Tibial nerve (tissue), 4 donors: ENCODE data around the gene SIPA1L3. TPM values are rescaled to one million over a fixed set of nuclear protein-coding genes. Genes with fewer than 3 reads are reported as not detected.

Source experiments
- DNase-seq, 2 donors: peaks; one replicate each; pipeline ENCODE4 v3.0.0-alpha.2; 2019; ENCODE audit warnings: low spot score in 2 of 2
- H3K27ac ChIP-seq, 4 donors: fragments of 200-600 bp; sonication (generic) in 3 of 4; one replicate each; pipeline ENCODE4 v1.5.1; 2017 to 2019; ENCODE audit warnings: mild to moderate bottlenecking in 1 of 4
- H3K27me3 ChIP-seq, 2 donors: fragments of 200-600 bp; sonication (generic) in 1 of 2; one replicate each; pipeline versions ENCODE4 v1.5.1 to v1.6.0; 2017 to 2019
- H3K36me3 ChIP-seq, 3 donors: fragments of 200-600 bp; sonication (generic); one replicate each; pipeline ENCODE4 v1.5.1; 2018 to 2019
- H3K4me1 ChIP-seq, 4 donors: fragments of 200-600 bp; sonication (generic) in 3 of 4; one replicate each; pipeline ENCODE4 v1.5.1; 2017 to 2019
- H3K4me3 ChIP-seq, 4 donors: fragments of 200-600 bp; sonication (generic) in 3 of 4; one replicate each; pipeline ENCODE4 v1.5.1; 2017 to 2019; ENCODE audit warnings: mild to moderate bottlenecking in 1 of 4, moderate library complexity in 1 of 4
- H3K9me3 ChIP-seq, 4 donors: fragments of 200-600 bp; sonication (generic) in 3 of 4; one replicate each; pipeline ENCODE4 v1.5.1; 2017 to 2019
- EP300 ChIP-seq, 2 donors: sonication (generic); formaldehyde crosslinking; IDR thresholded peaks; one replicate each; pipeline ENCODE4 v1.6.1; 2017; ENCODE audit warnings: antibody characterized with exemption in 2 of 2, mild to moderate bottlenecking in 1 of 2
- POLR2A ChIP-seq, 2 donors: fragments of 450-650 bp; IDR thresholded peaks; one replicate each; pipeline ENCODE4 v1.6.1; 2017; ENCODE audit warnings: antibody characterized with exemption in 2 of 2, mild to moderate bottlenecking in 2 of 2, moderate library complexity in 2 of 2
- WGBS, 2 donors: methylation state at CpG; one replicate each; pipeline ENCODE4 v1.1.5; 2018; 5-methylcytosine and 5-hydroxymethylcytosine counted together
- total RNA-seq, 4 donors: library from RNA; depleted of rRNA; stranded (reverse); fragments of >200 nt; gene quantifications; one replicate each; pipeline ENCODE4 v1.1.0, GENCODE V29; 2016
- TF ChIP-seq, protein P1 (sequence below), 5 experiments: fragments of 200-600 bp in 3 of 5; fragments of 450-650 bp in 2 of 5; sonication (generic) in 3 of 5; IDR thresholded peaks; one replicate each; pipeline ENCODE4 v1.5.1; 2016 to 2019; ENCODE audit warnings: antibody characterized with exemption in 5 of 5, mild to moderate bottlenecking in 3 of 5, moderate library complexity in 2 of 5

SIPA1L3 gene
- total RNA-seq, 4 donors from 2014 or later = 8.3 to 43.9 (median 17.0) TPM

DNA sequence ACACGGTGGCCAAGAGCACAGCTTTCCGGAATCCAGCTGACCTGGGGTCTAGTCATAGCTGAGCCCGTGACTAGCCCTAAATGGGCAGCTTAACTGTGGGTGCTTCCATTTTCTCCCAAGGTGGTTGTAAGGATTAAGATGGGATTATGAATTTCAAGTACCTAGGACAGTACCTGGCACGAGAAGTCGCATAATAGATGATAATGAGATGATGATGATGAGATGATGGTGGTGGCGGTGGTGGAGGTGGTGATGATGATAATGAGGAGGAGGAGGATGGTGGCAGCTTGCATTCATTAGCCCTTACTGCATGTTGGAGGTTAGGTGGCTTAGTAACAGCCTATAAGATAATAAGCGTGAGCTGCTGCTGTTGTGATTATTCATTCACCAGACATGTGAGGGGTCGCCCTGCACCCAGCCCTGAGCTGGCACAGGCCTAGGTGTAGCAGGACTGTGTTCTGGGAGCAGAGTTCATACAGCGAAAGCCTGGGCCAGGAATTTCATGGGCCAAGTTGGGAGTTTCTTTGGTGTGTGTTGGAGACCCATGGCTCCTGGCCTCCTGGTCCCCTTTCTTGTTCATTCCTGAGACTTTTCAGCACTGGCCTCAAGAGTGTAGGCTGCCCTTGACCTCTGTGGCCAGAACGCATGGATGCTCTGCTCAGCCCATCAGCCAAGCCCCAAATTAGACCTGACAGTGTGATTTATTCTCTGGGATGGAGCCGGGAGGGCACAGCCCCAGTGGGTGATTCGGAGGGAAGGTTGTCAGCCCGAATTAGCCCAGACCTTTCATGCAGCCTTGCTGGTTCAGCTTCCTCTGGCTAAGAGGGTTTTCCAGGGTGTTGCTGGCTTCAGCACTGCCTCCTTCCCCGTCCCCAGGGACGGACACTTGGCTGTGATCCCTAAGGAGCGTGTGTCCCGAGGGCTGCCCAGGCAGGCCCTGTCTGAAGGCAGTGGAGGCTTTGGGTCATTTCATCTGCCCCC, 128.8 kb downstream of the SIPA1L3 start:
- no peak overlapping the region for H3K27ac ChIP-seq
- peaks cover 0 to 29% (median 6%) of the 10 kb centered on the region in 4 donors for H3K4me1 ChIP-seq
- no peak overlapping the region for H3K4me3 ChIP-seq
- TF ChIP-seq POLR2A (IDR thresholded peaks at IDR 0.05) = no peak
- no peak for TF ChIP-seq EP300 (IDR thresholded peaks at IDR 0.05)
- TF ChIP-seq, protein P1, sequence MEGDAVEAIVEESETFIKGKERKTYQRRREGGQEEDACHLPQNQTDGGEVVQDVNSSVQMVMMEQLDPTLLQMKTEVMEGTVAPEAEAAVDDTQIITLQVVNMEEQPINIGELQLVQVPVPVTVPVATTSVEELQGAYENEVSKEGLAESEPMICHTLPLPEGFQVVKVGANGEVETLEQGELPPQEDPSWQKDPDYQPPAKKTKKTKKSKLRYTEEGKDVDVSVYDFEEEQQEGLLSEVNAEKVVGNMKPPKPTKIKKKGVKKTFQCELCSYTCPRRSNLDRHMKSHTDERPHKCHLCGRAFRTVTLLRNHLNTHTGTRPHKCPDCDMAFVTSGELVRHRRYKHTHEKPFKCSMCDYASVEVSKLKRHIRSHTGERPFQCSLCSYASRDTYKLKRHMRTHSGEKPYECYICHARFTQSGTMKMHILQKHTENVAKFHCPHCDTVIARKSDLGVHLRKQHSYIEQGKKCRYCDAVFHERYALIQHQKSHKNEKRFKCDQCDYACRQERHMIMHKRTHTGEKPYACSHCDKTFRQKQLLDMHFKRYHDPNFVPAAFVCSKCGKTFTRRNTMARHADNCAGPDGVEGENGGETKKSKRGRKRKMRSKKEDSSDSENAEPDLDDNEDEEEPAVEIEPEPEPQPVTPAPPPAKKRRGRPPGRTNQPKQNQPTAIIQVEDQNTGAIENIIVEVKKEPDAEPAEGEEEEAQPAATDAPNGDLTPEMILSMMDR (IDR thresholded peaks at IDR 0.05) = no peak
- peaks cover 0 to 4% (median 0%) of the 10 kb centered on the region in 3 donors for H3K36me3 ChIP-seq
- DNase-seq = no peak
- H3K27me3 ChIP-seq = no peaks in the 10 kb centered on the region
- no peaks in the 10 kb centered on the region for H3K9me3 ChIP-seq
- WGBS, 2 donors = 61 to 65% methylated on average over 17 of the region's 17 CpGs

- TF ChIP-seq EP300 (IDR thresholded peaks at IDR 0.05) (no peak), POLR2A (IDR thresholded peaks at IDR 0.05) (no peak)
- TF ChIP-seq, protein P1 (IDR thresholded peaks at IDR 0.05) = no peak
- Histone ChIP-seq H3K4me3 (no peak overlapping the region), H3K27me3 (no peaks in the 10 kb centered on the region), H3K27ac (no peak overlapping the region), H3K4me1 (peaks cover 0 to 29% (median 6%) of the 10 kb centered on the region in 4 donors), H3K9me3 (peaks cover 0 to 7% (median 0%) of the 10 kb centered on the region in 4 donors), H3K36me3 (no peaks in the 10 kb centered on the region)
- 53 to 54% methylated on average over 17 of the region's 18 CpGs for WGBS, 2 donors
- DNase-seq = no peak
Observed at GRCh38 chr19:38036707-38037611, 130.0 kb downstream of the SIPA1L3 start.

DNA sequence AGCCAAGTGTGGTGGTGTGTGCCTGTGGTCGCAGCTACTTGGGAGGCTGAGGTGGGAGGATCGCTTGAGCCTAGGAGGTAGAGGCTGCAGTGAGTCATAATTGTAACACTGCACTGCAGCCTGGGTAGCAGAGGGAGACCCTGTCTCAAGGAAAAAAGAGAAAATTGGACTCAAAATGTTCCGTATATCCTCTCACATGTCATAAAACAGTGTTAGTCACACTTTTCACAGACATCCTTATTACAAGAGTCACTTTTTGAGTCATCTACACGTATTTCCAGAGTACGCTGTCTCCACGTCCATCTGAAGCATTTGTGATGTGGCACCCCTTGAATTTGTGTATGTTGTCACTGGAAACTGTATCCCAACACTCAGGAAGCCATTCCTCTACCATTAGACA, 133.0 kb downstream of the SIPA1L3 start:
- Histone ChIP-seq H3K36me3 (no peaks in the 10 kb centered on the region), H3K4me1 (peaks cover 0 to 17% (median 4%) of the 10 kb centered on the region in 4 donors), H3K27me3 (no peaks in the 10 kb centered on the region), H3K4me3 (no peak overlapping the region), H3K27ac (no peak overlapping the region), H3K9me3 (peaks cover 0 to 9% (median 0%) of the 10 kb centered on the region in 4 donors)
- WGBS, 2 donors = 88% methylated on average over 6 of the region's 6 CpGs
- no peak for TF ChIP-seq POLR2A (IDR thresholded peaks at IDR 0.05)
- TF ChIP-seq EP300 (IDR thresholded peaks at IDR 0.05) = no peak
- TF ChIP-seq, protein P1 (IDR thresholded peaks at IDR 0.05) = no peak
- DNase-seq = no peak

DNA sequence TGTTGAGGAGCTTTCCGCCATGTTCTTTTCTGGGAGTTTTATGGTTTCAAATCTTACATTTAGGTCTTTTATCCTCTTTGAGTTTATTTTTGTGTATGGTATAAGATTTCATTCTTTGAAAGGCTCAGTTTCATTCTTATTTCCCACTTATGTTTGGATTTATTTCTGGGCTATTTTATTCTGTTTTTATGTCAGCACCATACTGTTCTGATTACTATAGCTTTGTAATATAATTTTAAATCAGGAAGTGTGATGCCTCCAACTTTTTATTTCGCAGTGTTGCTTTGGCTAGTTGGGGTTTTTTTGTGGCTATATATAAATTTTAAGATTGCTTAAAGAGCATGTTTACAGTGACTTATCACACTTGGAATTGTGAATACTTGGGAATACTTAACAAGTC, 135.1 kb downstream of the SIPA1L3 start:
- no peaks in the 10 kb centered on the region for H3K4me1 ChIP-seq
- H3K4me3 ChIP-seq = no peak overlapping the region
- peaks cover 0 to 9% (median 0%) of the 10 kb centered on the region in 4 donors for H3K9me3 ChIP-seq
- no peak for DNase-seq
- no peaks in the 10 kb centered on the region for H3K27me3 ChIP-seq
- H3K36me3 ChIP-seq = no peaks in the 10 kb centered on the region
- 97 to 100% methylated on average over 2 of the region's 2 CpGs for WGBS, 2 donors
- no peak for TF ChIP-seq EP300 (IDR thresholded peaks at IDR 0.05)
- TF ChIP-seq, protein P1 (IDR thresholded peaks at IDR 0.05) = no peak
- no peak for TF ChIP-seq POLR2A (IDR thresholded peaks at IDR 0.05)
- no peak overlapping the region for H3K27ac ChIP-seq
